MV-4-11 (cell line): ENCODE measurements around the gene DENND1A.
A peak's percentile ranks its signal among the peaks of the same experiment; 100 is the strongest.
"Not testable (repeated sequence)": the region's sequence is repeated elsewhere in the genome, so short reads cannot be mapped to it uniquely, and the experiment has no call there.

ENCODE experiments used
- DNase-seq: peaks from one replicate; lab custom pipeline; 2025; lab: John Stamatoyannopoulos, UW

Gene DENND1A

DNA sequence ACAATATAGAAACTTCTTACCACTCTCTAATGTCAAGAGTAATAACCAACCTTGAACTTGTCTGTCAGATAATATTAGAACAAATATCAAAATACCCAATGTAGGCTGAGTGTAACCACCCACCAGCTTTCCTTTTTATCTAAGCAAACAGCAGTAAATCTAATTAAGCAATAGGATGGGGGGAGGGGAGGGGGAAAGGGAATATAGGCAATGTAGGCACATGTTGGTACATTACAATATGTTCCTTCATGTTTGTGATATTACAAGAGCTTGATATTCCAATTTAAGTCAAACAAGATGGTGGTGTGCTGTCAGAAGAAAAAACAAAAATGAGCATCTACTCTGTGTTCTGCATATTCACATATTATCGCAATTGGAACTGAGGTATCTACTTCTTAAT, 158.2 kb downstream of the DENND1A start:
- no peak for DNase-seq

- DNase-seq: no peak
These were observed 160.2 kb downstream of the DENND1A start for GRCh38 chr9:123769719-123770118.

DNA sequence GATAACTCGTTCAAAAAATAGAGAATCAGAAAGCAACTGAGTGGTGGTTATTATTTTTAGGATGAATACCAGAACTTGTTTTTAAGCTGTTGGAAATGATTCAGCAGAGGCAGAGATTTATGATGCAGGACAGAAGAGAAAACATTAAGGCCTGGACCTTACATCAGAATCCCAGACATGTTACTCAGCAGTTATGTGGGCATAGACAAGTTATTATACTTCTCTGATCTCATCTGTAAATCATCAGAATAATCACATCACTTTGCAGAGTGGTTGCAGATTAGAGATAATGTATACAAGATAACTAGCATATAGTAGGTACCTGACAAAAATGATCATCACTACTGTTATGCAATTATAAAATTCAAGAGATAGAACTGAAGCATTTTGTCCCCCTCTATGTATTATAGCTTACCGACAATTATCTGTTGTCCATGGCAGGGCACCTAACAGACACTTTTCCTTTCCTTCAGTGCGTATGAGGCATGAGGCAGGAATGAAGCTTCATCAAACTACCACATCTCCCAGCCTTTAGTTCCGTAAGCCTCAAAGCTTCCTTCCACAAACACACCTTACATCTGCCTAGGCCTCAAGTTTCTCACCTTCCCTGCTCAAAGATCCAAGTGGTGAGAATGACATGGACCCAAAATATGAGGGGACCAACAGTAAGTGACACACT, 165.9 kb downstream of the DENND1A start:
- no peak for DNase-seq

DNA sequence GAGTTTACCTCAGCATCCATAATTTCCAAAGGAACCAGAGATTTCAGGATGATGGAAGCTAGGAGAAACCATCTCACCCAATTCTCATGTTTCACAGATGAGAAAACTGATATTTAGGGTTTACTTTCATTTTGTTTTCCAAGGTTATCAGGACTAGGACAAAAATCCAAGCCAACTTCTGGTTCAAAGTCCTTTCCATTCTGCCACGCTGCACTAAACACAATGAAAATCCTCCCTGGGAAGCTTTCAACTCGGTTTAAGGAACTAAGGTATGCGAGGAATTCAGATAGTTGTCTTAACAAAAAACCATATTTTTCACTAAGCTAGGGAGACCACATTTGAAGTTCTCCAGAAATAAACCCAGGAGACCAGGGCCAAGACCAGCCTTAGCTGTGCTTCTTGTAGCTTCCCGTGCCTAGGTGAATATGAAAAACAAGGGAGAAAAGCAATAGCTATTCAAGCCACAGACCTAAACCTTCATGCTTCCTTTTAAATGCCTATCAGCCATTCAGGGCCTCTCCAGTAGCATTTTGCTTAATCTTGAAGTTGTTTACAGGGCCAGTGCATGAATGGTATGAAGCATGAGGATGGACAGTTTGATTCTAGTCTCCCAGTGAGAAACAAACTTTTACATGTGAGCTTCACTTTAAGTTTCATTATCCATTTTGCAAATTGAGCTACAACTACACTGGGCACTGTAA, 167.9 kb downstream of the DENND1A start:
- DNase-seq: no peak

GRCh38 chr9:123757960-123758359, 172.0 kb downstream of the DENND1A start:
- DNase-seq: no peak

DNA sequence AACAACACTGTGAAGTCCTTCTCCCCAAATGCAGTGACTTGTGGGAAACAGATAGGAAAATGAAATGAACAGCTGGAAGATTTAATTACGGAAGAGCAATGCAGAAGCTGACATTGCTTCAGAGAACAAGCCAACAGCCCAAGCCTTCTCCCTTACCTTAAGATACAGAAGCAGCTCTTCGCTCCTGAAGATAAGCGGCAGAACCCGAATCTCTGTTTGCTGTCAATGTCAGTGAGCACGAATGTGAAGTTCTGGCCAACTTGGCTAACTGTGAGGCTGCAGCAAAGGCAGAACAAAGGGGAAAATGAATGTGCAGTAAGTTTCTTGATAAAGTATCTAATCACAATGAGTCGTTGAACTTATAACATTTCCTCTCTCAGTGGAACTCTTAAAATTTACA, 172.4 kb downstream of the DENND1A start:
- DNase-seq: no peak

DNA sequence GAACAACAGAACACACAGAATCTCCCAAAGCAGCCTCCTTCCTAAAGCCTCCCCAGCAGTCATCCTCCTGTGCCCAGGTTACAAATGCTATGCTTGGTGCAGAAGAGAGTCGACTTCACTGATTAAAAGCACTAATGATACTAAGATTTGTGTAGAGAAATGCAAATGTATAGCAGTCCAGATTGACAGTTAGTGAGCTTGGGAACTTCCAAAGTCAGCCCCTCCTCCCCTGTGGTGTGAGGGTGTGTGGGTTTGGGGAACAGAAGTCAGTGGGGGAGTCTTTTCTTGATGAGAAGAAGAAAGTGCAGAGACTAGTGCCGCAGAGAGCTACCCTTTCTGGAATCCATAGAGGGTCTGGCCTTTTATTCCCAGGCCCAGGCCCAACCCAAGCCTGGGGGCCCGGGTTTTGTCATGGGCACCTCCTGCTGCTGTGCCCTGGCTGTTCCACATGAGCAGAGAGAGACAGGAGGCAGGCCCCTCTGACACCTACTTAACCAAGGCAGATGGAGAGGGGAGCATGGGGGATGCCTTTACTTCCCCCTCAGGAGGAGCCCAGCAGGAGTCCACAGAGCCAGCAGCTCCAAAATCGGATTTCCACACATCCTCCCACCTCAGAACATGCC, 173.3 kb downstream of the DENND1A start:
- no peak for DNase-seq

GRCh38 chr9:123753669-123754258, 176.2 kb downstream of the DENND1A start:
- DNase-seq: peak; percentile 40

DNA sequence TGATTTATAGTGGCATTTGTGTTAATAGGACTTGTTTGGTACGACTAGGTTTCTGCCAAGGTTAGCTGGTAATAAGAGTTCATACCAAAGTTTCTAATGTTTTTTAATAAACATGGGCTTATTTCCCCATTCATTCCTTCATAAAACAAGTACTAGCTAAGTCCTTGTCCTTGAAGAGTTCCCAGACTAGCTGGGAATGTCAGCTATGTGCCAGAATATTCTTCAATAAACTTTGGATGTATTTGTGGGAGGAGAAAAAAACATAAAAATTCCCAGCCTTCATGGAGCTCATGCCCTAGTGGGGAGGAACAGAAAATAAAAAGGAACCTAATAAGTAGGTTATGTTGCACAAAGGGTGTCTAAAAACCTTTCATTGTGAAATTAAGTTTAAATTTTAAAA, 176.9 kb downstream of the DENND1A start:
- no peak for DNase-seq

DNA sequence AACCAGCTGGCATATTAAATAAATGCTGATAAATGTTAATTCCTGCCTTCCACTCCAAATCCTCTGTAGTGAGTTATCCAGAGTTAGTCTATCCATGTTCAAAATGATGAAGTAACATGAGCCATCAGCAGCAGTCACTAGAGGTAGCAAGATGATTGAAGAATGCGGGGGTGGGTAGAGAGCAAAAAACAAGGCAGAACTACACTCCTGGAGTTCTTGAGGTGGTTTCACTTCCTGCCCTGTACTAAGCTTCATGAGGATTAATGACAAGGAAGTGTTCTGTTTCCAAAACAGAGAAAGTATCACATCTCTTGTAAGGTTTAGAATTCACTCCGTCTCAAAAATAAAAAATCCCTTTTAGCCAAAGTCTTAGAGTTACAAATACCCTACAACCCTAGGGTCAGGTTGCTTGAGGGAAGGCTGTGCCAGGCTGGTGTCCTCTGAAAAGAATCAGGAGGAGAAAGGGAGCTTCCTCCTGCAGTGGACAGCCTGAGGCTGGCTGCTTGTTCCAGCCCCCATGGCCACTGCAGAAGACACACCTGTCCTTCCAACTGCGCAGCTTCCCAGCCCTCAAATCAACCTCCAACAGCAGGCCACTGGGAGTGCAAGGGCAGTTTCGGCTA, 180.2 kb downstream of the DENND1A start:
- DNase-seq: peak; percentile 94

DNA sequence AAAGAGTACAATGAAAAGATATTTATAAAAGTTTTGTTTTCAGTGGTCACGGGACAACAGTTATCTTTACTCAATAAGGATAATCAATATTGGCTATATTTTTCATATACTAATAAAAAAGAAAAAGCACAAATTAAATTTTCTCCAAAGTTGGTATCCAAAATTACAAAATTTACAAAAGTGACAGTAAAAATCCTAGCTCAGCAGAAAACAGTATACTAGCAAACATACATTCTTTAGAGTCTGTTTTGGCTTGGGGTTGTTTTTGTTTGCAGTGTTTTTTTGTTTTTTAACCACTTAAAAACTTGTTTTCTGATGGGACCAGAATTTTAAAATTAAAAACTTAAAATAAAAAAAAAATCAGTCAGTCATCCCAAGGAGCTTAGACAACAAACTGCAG, 183.2 kb downstream of the DENND1A start:
- no peak for DNase-seq

DNA sequence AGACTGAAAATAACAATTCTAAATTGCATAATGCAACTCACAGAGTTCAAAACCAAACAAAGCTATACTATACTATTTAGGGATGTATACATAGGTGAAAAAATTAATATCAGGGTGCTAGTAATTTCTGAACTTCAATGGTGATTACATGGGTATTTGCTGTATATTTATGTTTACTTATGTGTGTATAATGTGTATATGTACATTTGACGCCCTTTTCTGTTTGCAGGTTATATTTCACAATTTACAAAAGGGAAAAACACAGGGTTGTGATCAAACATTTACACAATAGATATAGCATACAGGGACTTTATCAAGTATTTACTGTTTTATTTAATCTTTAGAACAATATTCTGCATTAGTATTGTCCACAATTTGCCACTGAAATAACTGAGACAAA, 184.0 kb downstream of the DENND1A start:
- DNase-seq: no peak

DNA sequence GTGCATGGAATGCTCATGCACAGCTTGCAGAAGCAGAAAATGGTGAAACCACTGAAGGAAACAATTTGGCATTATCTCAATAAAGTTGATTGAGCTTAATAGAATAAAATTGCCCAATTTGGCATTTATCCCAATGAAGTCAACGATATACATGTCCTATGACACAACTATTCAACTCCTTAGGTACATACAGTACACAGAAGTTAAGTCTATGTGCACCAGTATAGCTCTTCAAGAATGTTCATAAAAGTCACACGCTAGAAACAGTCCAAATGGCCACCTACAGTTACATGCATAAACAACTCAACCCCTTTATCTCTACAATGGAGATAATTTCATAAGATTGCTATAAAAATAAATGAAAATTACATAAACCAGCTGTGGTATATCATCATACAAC, 184.5 kb downstream of the DENND1A start:
- DNase-seq: no peak

- DNase-seq: no peak
These were observed 186.2 kb downstream of the DENND1A start for GRCh38 chr9:123743737-123744136.

- DNase-seq: no peak
These were observed 187.7 kb downstream of the DENND1A start for GRCh38 chr9:123742009-123742767.

DNA sequence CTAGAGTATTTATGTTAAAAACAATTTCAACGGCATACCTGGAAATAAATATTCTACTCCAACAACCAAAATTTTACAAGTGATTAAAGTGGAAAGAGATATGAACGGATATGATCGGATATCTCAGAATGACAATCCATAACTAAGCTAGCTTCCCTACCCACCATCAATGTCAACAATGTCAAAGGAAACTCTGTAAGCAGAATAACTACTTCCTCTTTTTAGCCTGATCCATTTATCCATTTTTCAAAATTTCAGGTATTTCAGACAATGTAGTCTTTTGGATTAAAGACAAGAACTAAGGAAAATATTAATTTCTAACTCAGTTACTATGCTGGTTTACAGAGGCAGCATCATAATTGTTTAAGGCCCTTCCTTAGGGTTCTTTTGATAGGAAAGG, 188.7 kb downstream of the DENND1A start:
- DNase-seq: peak; percentile 62

- DNase-seq: no peak
These were observed 190.0 kb downstream of the DENND1A start for GRCh38 chr9:123739902-123740301.

DNA sequence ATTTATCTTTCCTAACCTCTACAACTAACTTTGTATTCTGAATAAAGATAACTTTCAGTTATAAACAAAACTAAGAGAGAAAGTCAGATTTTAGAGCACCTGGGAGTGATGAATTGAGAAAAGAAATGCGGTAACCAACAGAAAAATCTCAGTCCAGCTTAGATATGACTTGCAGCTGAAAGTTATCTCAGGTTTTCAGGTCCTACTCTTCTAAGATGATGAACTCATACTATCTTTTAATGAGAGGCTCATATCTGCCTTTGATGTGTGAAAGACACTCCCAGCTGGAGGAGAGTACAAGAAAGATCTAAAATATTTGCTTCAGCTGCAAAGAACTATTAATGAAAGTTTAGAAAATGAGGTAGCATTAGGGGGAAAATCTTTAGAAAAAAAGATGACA, 190.5 kb downstream of the DENND1A start:
- DNase-seq: no peak

GRCh38 chr9:123738648-123739047, 191.3 kb downstream of the DENND1A start:
- DNase-seq: no peak

- DNase-seq: no peak
These were observed 194.6 kb downstream of the DENND1A start for GRCh38 chr9:123735376-123735775.

GRCh38 chr9:123728571-123728970, 201.4 kb downstream of the DENND1A start:
- not testable (repeated sequence) for DNase-seq

DNA sequence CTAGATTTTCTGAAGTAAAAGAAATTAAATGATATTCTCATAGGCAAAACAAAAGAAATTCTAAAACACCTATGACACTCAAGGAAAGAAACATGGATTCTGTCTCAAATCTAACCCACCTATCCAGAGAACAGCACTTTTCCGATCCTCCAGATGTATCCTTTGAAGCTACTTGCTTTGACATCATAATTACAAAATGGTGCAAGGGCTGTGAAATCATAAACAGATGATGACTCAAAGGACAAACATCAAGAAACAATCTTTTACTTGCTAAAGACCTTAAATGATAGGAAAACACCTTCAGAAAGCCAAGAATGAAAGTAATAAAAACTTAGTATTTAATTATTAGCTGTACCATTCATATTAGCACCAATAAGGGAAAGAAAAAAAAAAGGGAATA, 202.6 kb downstream of the DENND1A start:
- DNase-seq: no peak
